ENCODE measurements around the gene CNGA1.

- TF ChIP-seq CSRNP3 (CRISPR knock-in tag; IDR thresholded peaks at IDR 0.05): no peak
- no peak for TF ChIP-seq PPARA (CRISPR knock-in tag; IDR thresholded peaks at IDR 0.05; ENCODE audit: borderline replicate concordance)
- TF ChIP-seq PATZ1 (CRISPR knock-in tag; IDR thresholded peaks at IDR 0.05; ENCODE audit: borderline replicate concordance): peak; percentile 77; the same call in 1 of the 2 replicates
- TF ChIP-seq TCF4 (CRISPR knock-in tag; IDR thresholded peaks at IDR 0.05; ENCODE audit: borderline replicate concordance): no peak
- no peak for TF ChIP-seq CREB5 (CRISPR knock-in tag; IDR thresholded peaks at IDR 0.05; ENCODE audit: low read depth)
- no peak for TF ChIP-seq CSDC2 (CRISPR knock-in tag; IDR thresholded peaks at IDR 0.05)
- no peak for TF ChIP-seq ZFP3 (CRISPR knock-in tag; IDR thresholded peaks at IDR 0.05)
- TF ChIP-seq TOX (CRISPR knock-in tag; IDR thresholded peaks at IDR 0.05; ENCODE audit: borderline replicate concordance): no peak
- TF ChIP-seq SNAI2 (CRISPR knock-in tag; IDR thresholded peaks at IDR 0.05): no peak
- TF ChIP-seq POU6F1 (CRISPR knock-in tag; IDR thresholded peaks at IDR 0.05; ENCODE audit: borderline replicate concordance, low read depth): no peak
These were observed at the start of gene CNGA1, which contains the start of gene NIPAL1 for GRCh38 chr4:48016141-48017107.
